Astrocyte of the cerebellum (primary cell): Measurements from ENCODE around the gene SH3BP4.

Source experiments
- DNase-seq: peaks from one replicate; pipeline ENCODE4 v3.0.0-alpha.2; 2011; ENCODE audit warnings: low read depth
- H3K4me3 ChIP-seq: 2 replicates; pipeline ENCODE4 v1.5.1; 2011; ENCODE audit warnings: mild to moderate bottlenecking, low read depth, low read length, moderate library complexity
- in situ Hi-C: cut with HindIII; loops from 2 replicates; pipeline ENCODE4 v1.10.0; 2017; ENCODE audit warnings: low sequenced_read_pairs
- TF ChIP-seq, protein P1 (sequence below): IDR thresholded peaks from 2 replicates; pipeline ENCODE4 v1.5.1; 2012; ENCODE audit warnings: low read length, low read depth, moderate library complexity, mild to moderate bottlenecking; ENCODE audit errors: missing control alignments

The SH3BP4 gene

DNA sequence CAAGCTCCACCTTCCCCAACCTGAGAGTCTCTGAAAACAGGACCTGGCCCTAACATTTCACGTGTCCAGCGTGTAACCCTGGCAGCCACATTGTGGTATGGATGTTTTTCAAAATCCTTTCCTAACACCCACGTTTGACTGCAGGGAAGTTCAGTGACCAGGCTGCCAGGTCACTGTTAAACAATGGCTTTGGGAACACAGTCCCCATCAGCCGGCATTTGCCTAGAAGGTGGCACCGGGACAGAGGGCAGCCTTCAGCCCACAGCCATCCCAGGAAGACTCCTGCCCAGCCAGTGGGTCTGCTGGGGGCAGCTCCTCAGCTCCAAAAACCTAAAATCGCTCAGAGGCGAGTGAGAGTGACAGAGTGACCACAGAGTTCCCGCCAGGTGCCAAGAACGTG, 140.2 kb downstream of the SH3BP4 start:
- TF ChIP-seq, protein P1, sequence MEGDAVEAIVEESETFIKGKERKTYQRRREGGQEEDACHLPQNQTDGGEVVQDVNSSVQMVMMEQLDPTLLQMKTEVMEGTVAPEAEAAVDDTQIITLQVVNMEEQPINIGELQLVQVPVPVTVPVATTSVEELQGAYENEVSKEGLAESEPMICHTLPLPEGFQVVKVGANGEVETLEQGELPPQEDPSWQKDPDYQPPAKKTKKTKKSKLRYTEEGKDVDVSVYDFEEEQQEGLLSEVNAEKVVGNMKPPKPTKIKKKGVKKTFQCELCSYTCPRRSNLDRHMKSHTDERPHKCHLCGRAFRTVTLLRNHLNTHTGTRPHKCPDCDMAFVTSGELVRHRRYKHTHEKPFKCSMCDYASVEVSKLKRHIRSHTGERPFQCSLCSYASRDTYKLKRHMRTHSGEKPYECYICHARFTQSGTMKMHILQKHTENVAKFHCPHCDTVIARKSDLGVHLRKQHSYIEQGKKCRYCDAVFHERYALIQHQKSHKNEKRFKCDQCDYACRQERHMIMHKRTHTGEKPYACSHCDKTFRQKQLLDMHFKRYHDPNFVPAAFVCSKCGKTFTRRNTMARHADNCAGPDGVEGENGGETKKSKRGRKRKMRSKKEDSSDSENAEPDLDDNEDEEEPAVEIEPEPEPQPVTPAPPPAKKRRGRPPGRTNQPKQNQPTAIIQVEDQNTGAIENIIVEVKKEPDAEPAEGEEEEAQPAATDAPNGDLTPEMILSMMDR = no peak
- in situ Hi-C loops = loop anchor here (10.0 kb wide), 1 partner anchor 127 kb away; no protein-coding TSS in a partner anchor
- no peak overlapping the region for H3K4me3 ChIP-seq
- no peak for DNase-seq

DNA sequence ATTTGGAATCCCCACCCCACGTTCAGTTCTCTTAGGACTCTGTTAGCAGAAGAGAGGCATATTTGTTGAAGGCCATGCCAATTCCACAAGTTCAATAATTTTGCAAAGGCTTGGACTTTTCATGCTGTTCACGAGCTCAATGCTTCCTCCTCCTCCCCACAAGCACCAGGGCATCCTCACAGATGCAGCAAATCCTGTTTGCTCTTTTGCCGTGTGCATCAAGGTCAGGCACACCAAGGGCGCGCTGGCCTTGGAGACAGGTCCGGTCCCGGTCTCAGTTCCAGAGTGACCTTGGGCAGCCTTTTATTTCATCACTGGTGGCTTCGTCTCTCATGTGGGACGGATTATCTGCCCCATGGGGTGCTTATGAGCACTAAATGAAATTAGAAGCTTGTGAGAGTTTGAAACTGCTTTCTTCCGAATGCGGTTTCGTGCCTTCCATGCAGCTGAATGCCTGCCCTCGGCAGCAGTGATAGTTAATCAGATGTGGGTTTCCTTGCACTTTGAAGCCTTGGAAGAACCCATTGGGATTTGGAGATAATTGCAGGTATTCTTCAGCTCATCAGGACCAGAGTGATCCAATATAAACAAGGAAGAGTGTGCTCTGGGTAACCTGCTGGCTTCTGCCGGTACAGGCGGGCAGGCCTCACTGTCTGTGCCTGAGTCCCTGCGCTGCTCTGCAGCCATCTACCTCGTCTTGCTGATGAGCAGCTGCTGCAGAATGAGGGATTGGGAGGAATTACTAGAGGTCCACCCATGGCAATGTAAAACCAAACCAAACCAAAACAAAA, 140.8 kb downstream of the SH3BP4 start:
- in situ Hi-C loops = loop anchor here (10.0 kb wide), 1 partner anchor 128 kb away; no protein-coding TSS in a partner anchor
- H3K4me3 ChIP-seq = no peak overlapping the region
- no peak for DNase-seq
- TF ChIP-seq, protein P1 = no peak

DNA sequence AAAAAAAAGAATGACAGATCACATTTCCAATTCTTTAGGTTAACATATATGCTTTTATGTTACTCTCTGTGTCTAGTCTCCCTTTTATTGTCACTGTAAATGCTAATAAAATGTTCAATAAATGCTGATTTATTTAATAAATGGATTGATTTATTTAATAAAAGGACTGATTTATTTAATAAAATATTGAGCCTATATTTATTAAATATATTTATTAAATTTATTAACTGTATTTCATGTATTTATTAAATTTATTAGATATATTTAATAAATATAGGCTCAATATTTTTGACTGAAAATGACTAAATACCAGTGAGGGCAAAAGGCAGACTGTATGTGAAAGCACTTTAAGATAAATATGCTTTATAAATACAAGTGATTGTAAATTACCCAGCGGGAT, 142.6 kb downstream of the SH3BP4 start:
- no peak for DNase-seq
- TF ChIP-seq, protein P1 = no peak
- in situ Hi-C loops = loop anchor here (10.0 kb wide), 1 partner anchor 130 kb away; no protein-coding TSS in a partner anchor
- H3K4me3 ChIP-seq = no peak overlapping the region

DNA sequence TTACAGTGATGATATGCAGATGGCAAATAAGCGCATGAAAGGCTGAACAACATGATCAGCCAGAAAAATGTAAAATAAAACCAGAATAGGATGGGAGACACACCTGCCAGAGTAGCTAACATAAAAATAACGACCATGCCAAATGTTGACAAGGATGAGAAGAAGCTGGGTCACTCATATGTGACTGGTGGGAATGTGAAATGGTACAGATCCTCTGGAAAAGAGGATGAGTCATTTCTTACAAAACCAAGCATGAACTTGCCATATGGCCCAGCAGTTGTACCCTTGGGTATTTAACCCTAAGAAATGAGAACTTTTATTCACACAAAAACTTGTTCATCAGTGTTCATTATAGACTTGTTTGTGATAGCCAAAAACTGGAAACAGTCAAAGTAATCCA, 143.8 kb downstream of the SH3BP4 start:
- DNase-seq = no peak
- H3K4me3 ChIP-seq = no peak overlapping the region
- in situ Hi-C loops = loop anchor here (10.0 kb wide), 1 partner anchor 131 kb away; no protein-coding TSS in a partner anchor
- TF ChIP-seq, protein P1 = no peak

DNA sequence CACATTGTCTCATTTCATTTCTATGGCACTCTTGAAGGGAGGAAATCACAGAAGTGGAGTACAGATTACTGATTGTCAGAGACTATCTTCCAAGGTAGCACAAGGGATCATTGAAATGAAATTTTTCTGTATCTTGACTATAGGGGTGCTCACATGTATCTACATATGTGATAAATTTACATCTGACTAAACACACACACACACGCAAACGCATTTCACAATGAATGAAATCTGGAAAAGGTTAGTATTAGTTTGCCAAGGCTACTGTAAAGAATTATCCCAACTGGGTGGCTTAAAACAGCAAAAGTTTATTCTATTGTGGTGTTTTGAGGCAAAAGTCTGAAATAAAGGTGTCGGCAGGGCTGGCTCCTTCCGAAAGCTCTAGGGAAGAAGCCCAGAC, 144.6 kb downstream of the SH3BP4 start:
- no peak overlapping the region for H3K4me3 ChIP-seq
- no peak for DNase-seq
- in situ Hi-C loops = loop anchor here (10.0 kb wide), 1 partner anchor 132 kb away; no protein-coding TSS in a partner anchor
- TF ChIP-seq, protein P1 = no peak

DNA sequence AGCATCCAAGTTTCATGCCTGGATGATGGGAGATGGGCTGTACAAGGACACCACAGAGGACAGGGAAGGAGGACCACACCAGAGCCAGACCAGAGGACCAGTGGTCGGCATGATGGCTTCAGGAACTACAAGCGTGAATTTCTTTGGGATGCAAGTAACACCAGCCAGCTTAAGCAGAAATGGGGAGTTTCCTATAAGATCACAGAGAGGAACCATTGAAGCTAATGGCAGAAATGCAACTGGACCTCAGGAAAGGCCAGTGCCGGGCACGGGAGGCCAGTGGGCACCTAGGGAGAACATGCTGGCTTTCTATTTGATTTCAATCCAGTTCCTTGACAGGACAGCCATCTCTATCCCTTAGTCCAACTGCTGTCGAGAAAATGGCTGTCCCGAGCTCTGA, 145.4 kb downstream of the SH3BP4 start:
- in situ Hi-C loops = loop anchor here (10.0 kb wide), 1 partner anchor 132 kb away; no protein-coding TSS in a partner anchor
- no peak overlapping the region for H3K4me3 ChIP-seq
- no peak for DNase-seq
- TF ChIP-seq, protein P1 = no peak
